Gastrocnemius medialis (tissue), 4 donors: ENCODE measurements around the gene WIPF3. TPM values are rescaled to one million over a fixed set of nuclear protein-coding genes. Genes with fewer than 3 reads are reported as not detected.

Experiments used
- ATAC-seq, 2 donors: fragments of 150-250 bp; one replicate each; pipeline ENCODE4 v1.9.1; 2016
- DNase-seq, 2 donors: peaks; one replicate each; pipeline ENCODE4 v3.0.0-alpha.2; 2019
- H3K27ac ChIP-seq, 4 donors: fragments of 200-600 bp; sonication (generic); 1 replicate in 1 of 4; 2 replicates in 3 of 4; pipeline ENCODE4 v1.5.1; 2016 to 2018; ENCODE audit warnings: mild to moderate bottlenecking in 2 of 4, moderate library complexity in 1 of 4
- H3K27me3 ChIP-seq, 3 donors: fragments of 200-600 bp; sonication (generic) in 2 of 3; 1 replicate in 1 of 3; 2 replicates in 2 of 3; pipeline versions ENCODE4 v1.5.1 to v1.6.0; 2016 to 2019; ENCODE audit warnings: mild to moderate bottlenecking in 1 of 3, moderate library complexity in 1 of 3
- H3K36me3 ChIP-seq, 2 donors: fragments of 200-600 bp; sonication (generic) in 1 of 2; one replicate each; pipeline ENCODE4 v1.5.1; 2017 to 2018
- H3K4me1 ChIP-seq, 2 donors: fragments of 200-600 bp; sonication (generic) in 1 of 2; one replicate each; pipeline ENCODE4 v1.5.1; 2016 to 2017; ENCODE audit warnings: mild to moderate bottlenecking in 2 of 2
- H3K4me3 ChIP-seq, 4 donors: fragments of 200-600 bp; sonication (generic) in 3 of 4; 1 replicate in 1 of 4; 2 replicates in 3 of 4; pipeline ENCODE4 v1.5.1; 2016 to 2019; ENCODE audit warnings: mild to moderate bottlenecking in 2 of 4
- H3K9me3 ChIP-seq, 3 donors: fragments of 200-600 bp; sonication (generic) in 2 of 3; 1 replicate in 1 of 3; 2 replicates in 2 of 3; pipeline ENCODE4 v1.5.1; 2016 to 2019
- POLR2A ChIP-seq, 2 donors: fragments of 450-650 bp; IDR thresholded peaks; one replicate each; pipeline ENCODE4 v1.6.1; 2017; ENCODE audit warnings: antibody characterized with exemption in 2 of 2, mild to moderate bottlenecking in 2 of 2, moderate library complexity in 2 of 2
- in situ Hi-C, 4 donors: fragments of 200-750 bp; cut with MboI; loops; one replicate each; pipeline versions ENCODE4 v1.15.0 to v1.8.0; 2017; ENCODE audit warnings: low sequenced_read_pairs in 4 of 4
- intact Hi-C: fragments of 100-400 bp; cut with DNase I; formaldehyde crosslinking; loops from one replicate; pipeline ENCODE4 v1.15.1; 2023; ENCODE audit warnings: low total_unique reads
- total RNA-seq, 4 donors: library from RNA; depleted of rRNA; stranded (reverse); fragments of >200 nt; gene quantifications; one replicate each; pipeline versions ENCODE4 v1.1.0 to v1.2.3, GENCODE V29; 2016
- TF ChIP-seq, protein P1 (sequence below), 5 experiments: fragments of 450-650 bp in 3 of 5; fragments of 200-600 bp in 2 of 5; sonication (generic) in 2 of 5; IDR thresholded peaks in 4 of 5; conservative IDR thresholded peaks in 1 of 5; 1 replicate in 4 of 5; 2 replicates in 1 of 5; pipeline ENCODE4 v1.5.1; 2016 to 2019; ENCODE audit warnings: antibody characterized with exemption in 5 of 5, mild to moderate bottlenecking in 3 of 5, moderate library complexity in 3 of 5

WIPF3 gene
- total RNA-seq, 4 donors from 2014 or later = 4.2 to 9.9 (median 8.3) TPM

DNA sequence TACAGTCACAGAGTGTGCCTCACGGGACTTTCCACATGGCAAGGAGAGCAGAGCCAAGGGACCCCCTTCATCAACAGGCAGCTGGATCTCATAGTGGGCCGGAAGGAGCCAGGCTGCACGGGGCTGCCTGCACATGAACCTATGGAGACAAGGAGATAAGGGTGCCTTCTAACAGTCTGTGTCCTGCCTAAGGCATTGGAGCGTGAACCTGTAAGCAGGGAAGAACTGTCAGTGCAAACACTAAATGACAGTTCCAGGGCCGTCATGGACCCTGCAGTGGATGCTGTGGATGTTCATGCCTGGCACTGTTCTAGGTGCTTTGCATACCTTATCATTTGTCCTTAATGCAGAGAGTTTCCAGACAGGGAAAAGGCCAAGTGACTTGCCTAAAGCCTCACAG lies 85.9 kb downstream of the WIPF3 start:
- Histone ChIP-seq H3K27ac (no peak overlapping the region), H3K4me3 (no peak overlapping the region), H3K36me3 (peaks cover 0 to 26% of the 10 kb centered on the region in 2 donors), H3K4me1 (no peaks in the 10 kb centered on the region), H3K27me3 (no peaks in the 10 kb centered on the region), H3K9me3 (no peaks in the 10 kb centered on the region)
- ATAC-seq = no peak
- no peak for TF ChIP-seq POLR2A (IDR thresholded peaks at IDR 0.05)
- TF ChIP-seq, protein P1, sequence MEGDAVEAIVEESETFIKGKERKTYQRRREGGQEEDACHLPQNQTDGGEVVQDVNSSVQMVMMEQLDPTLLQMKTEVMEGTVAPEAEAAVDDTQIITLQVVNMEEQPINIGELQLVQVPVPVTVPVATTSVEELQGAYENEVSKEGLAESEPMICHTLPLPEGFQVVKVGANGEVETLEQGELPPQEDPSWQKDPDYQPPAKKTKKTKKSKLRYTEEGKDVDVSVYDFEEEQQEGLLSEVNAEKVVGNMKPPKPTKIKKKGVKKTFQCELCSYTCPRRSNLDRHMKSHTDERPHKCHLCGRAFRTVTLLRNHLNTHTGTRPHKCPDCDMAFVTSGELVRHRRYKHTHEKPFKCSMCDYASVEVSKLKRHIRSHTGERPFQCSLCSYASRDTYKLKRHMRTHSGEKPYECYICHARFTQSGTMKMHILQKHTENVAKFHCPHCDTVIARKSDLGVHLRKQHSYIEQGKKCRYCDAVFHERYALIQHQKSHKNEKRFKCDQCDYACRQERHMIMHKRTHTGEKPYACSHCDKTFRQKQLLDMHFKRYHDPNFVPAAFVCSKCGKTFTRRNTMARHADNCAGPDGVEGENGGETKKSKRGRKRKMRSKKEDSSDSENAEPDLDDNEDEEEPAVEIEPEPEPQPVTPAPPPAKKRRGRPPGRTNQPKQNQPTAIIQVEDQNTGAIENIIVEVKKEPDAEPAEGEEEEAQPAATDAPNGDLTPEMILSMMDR (IDR thresholded peaks at IDR 0.05 in 4 of 5, conservative IDR thresholded peaks at IDR 0.05 in 1 of 5) = no peak
- intact Hi-C loops (no loop called here), in situ Hi-C loops (no loop called here)
- no peak for DNase-seq

DNA sequence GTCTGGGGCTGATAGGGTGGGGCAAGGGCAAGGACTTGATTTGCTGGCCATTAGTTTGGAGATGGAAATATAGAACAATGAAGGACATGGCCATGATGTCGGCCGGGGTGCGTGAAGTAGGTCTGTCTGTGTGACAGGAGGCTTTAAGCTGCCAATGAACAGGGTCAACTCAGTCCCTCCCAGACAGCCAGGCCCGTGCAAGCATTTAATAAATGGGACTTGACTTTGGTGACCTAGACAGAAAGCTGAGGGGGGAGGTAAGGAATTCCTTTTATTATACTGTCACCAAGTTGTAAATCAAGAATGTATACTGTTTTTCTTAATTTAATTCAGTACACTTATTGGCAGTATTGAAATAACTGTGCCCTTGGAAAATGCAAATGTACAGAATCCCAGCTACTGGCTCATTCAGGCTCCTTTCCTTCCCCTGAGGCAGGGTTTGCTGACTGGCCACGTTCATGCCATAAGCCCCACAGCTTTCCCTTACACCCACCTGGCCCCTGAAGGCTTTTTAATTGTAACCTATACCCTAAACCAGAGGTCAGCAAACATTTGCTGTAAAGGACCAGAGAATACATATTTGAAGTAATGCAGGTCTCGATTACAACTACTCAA lies 87.2 kb downstream of the WIPF3 start:
- no peaks in the 10 kb centered on the region for H3K27me3 ChIP-seq
- intact Hi-C loops (no loop called here), in situ Hi-C loops (no loop called here)
- H3K36me3 ChIP-seq = peaks cover 0 to 25% of the 10 kb centered on the region in 2 donors
- no peak overlapping the region for H3K4me3 ChIP-seq
- DNase-seq (no peak), ATAC-seq (no peak)
- no peak overlapping the region for H3K27ac ChIP-seq
- TF ChIP-seq, protein P1 (IDR thresholded peaks at IDR 0.05 in 4 of 5, conservative IDR thresholded peaks at IDR 0.05 in 1 of 5) = no peak
- TF ChIP-seq POLR2A (IDR thresholded peaks at IDR 0.05) = no peak
- H3K9me3 ChIP-seq = no peaks in the 10 kb centered on the region
- H3K4me1 ChIP-seq = no peaks in the 10 kb centered on the region

DNA sequence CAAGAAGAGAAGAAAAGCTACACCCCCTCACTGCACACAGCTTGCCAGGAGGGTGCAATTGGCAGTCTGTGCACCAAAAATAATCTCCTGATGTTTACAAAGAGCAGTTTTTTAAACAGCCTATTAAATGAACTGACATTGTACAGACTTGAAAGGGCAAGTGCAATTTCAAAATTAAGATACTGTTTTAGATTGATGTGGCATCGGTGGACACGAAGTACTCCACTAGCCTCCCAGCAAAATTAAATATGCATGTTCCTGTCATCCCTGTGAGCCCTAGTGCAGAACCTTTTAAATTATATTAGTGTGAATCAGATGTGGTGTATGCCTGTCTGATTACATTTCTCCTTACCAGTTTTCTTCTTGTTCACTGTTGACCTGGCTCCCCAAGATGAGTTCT lies 87.9 kb downstream of the WIPF3 start:
- H3K27ac ChIP-seq = no peak overlapping the region
- H3K36me3 ChIP-seq = peaks cover 0 to 17% of the 10 kb centered on the region in 2 donors
- intact Hi-C loops = no loop called here
- in situ Hi-C loops = no loop called here
- no peaks in the 10 kb centered on the region for H3K9me3 ChIP-seq
- ATAC-seq = no peak
- no peak for DNase-seq
- H3K27me3 ChIP-seq = no peaks in the 10 kb centered on the region
- no peaks in the 10 kb centered on the region for H3K4me1 ChIP-seq
- no peak overlapping the region for H3K4me3 ChIP-seq
- no peak for TF ChIP-seq POLR2A (IDR thresholded peaks at IDR 0.05)
- TF ChIP-seq, protein P1 (IDR thresholded peaks at IDR 0.05 in 4 of 5, conservative IDR thresholded peaks at IDR 0.05 in 1 of 5) = no peak

DNA sequence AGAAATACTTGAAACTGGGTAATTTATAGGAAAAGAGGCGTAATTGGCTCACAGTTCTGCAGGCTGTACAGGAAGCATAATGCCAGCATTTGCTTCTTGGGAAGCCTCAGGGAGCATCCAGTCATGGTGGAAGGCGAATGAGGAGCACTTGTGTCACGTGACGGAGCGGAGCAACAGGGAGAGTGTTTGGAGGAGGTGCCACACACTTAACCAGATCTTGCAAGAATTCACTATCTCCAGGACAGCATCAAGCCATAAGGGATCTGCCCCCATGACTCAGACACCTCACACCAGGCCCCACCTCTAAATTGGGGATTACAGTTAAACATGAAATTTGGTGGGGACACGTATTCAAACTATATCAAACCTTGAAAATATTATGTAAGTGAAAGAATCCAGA lies 89.3 kb downstream of the WIPF3 start:
- Histone ChIP-seq H3K4me1 (no peaks in the 10 kb centered on the region), H3K27me3 (no peaks in the 10 kb centered on the region), H3K36me3 (peaks cover 0 to 10% of the 10 kb centered on the region in 2 donors), H3K4me3 (no peak overlapping the region), H3K9me3 (no peaks in the 10 kb centered on the region), H3K27ac (no peak overlapping the region)
- in situ Hi-C loops = no loop called here
- ATAC-seq (no peak), DNase-seq (no peak)
- intact Hi-C loops = no loop called here
- no peak for TF ChIP-seq POLR2A (IDR thresholded peaks at IDR 0.05)
- TF ChIP-seq, protein P1 (IDR thresholded peaks at IDR 0.05 in 4 of 5, conservative IDR thresholded peaks at IDR 0.05 in 1 of 5) = no peak
